Dedifferentiated amniotic fluid mesenchymal stem cell (primary cell): Measurements from ENCODE around the gene C21orf58.
"Not testable (repeated sequence)": the region's sequence is repeated elsewhere in the genome, so short reads cannot be mapped to it uniquely, and the experiment has no call there.

ENCODE experiments used
- DNase-seq: peaks from one replicate; pipeline ENCODE4 v3.0.0-alpha.2; 2016; ENCODE audit errors: extremely low spot score

C21orf58 gene

GRCh38 chr21:46323710-46324389 lies at the start of gene C21orf58, which contains the start of gene PCNT:
TSS of gene C21orf58 (minus strand) at chr21:46323870. CDS start at chr21:46322738, 1,132 bp downstream.
TSS of gene PCNT (plus strand) at chr21:46324156. CDS start at chr21:46324229, 73 bp downstream.
- DNase-seq: peak; percentile 96

- DNase-seq: not testable (repeated sequence)
These were observed 49.3 kb upstream of the C21orf58 start for GRCh38 chr21:46372947-46373346.

- no peak for DNase-seq
These were observed 48.4 kb upstream of the C21orf58 start for GRCh38 chr21:46372014-46372485.

GRCh38 chr21:46371204-46372013 lies 47.7 kb upstream of the C21orf58 start:
- DNase-seq: no peak

GRCh38 chr21:46369520-46370235 lies 46.0 kb upstream of the C21orf58 start:
- no peak for DNase-seq

- DNase-seq: no peak
These were observed 45.0 kb upstream of the C21orf58 start for GRCh38 chr21:46368533-46369285.

GRCh38 chr21:46366966-46367365 lies 43.3 kb upstream of the C21orf58 start:
- no peak for DNase-seq

GRCh38 chr21:46366561-46366960 lies 42.9 kb upstream of the C21orf58 start:
- no peak for DNase-seq

GRCh38 chr21:46366091-46366490 lies 42.4 kb upstream of the C21orf58 start:
- no peak for DNase-seq

GRCh38 chr21:46363698-46364097 lies 40.0 kb upstream of the C21orf58 start:
- DNase-seq: no peak

GRCh38 chr21:46362946-46363345 lies 39.3 kb upstream of the C21orf58 start:
- no peak for DNase-seq

- no peak for DNase-seq
These were observed 38.3 kb upstream of the C21orf58 start for GRCh38 chr21:46361935-46362334.

GRCh38 chr21:46361176-46361575 lies 37.5 kb upstream of the C21orf58 start:
- no peak for DNase-seq

GRCh38 chr21:46357684-46358425 lies 34.2 kb upstream of the C21orf58 start:
- DNase-seq: no peak

- DNase-seq: no peak
These were observed 33.6 kb upstream of the C21orf58 start for GRCh38 chr21:46357335-46357604.

- DNase-seq: no peak
These were observed 33.0 kb upstream of the C21orf58 start for GRCh38 chr21:46356494-46357334.

GRCh38 chr21:46356005-46356338 lies 32.3 kb upstream of the C21orf58 start:
- no peak for DNase-seq

GRCh38 chr21:46355161-46356004 lies 31.7 kb upstream of the C21orf58 start:
- no peak for DNase-seq

GRCh38 chr21:46354518-46354917 lies 30.8 kb upstream of the C21orf58 start:
- no peak for DNase-seq
